AG09309 (cell line): ENCODE data around the gene GRK4.
A peak's percentile ranks its signal among the peaks of the same experiment; 100 is the strongest.
"Not testable (repeated sequence)": the region's sequence is repeated elsewhere in the genome, so short reads cannot be mapped to it uniquely, and the experiment has no call there.

Experiments
- DNase-seq: peaks from one replicate; pipeline ENCODE4 v3.0.0-alpha.2; 2010; ENCODE audit warnings: low read depth
- H3K4me3 ChIP-seq: 2 replicates; pipeline ENCODE4 v1.5.1; 2011; ENCODE audit warnings: mild to moderate bottlenecking, low read depth, low read length, moderate library complexity; ENCODE audit not compliant: control insufficient read depth
- TF ChIP-seq, protein P1 (sequence below): IDR thresholded peaks from 2 replicates; pipeline ENCODE4 v1.5.1; 2011; ENCODE audit warnings: mild to moderate bottlenecking, low read depth, low read length, inconsistent platforms; ENCODE audit not compliant: insufficient read depth, control insufficient read depth; ENCODE audit errors: missing control alignments

GRK4 gene

DNA sequence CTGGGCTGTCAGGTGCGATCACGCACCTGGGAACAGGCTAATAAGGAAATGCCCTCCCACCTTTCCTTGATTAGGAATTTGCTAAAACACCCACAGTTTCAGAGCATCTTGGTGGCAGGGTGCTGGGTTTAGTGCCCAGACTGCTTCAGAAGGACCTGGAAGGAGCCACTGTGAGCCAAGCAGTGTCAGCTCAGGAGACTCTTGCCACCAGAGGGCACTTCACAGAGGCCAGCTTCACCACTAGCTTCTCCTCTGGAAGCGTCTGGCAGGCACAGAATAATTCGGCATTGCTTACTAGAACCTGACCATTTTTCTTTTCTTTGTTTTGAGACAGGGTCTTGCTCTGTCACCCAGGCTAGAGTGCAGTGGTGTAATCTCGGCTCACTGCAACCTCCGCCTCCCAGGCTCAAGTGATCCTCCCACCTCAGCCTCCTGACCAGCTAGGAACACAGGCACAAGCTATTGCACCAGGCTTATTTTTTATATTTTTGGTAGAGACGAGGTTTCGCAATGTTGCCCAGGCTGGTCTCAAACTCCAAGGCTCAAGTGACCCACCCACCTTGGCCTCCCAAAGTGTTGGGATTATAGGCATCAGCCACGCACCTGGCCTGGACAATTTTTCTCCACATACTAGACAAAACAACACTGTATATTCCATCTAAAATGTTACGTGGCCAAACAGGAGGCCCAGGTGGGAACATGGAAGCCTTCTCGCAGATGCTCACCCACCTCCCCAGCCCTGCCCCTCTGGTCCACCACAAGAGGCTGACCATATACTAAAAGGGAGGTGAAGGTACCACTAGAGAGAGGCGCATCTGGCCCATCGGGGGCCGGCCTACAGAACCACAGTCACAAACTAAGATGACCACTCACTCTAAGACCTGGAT lies 14.2 kb upstream of the GRK4 start:
- H3K4me3 ChIP-seq = no peak overlapping the region
- TF ChIP-seq, protein P1, sequence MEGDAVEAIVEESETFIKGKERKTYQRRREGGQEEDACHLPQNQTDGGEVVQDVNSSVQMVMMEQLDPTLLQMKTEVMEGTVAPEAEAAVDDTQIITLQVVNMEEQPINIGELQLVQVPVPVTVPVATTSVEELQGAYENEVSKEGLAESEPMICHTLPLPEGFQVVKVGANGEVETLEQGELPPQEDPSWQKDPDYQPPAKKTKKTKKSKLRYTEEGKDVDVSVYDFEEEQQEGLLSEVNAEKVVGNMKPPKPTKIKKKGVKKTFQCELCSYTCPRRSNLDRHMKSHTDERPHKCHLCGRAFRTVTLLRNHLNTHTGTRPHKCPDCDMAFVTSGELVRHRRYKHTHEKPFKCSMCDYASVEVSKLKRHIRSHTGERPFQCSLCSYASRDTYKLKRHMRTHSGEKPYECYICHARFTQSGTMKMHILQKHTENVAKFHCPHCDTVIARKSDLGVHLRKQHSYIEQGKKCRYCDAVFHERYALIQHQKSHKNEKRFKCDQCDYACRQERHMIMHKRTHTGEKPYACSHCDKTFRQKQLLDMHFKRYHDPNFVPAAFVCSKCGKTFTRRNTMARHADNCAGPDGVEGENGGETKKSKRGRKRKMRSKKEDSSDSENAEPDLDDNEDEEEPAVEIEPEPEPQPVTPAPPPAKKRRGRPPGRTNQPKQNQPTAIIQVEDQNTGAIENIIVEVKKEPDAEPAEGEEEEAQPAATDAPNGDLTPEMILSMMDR = peak; percentile 57
- no peak for DNase-seq

GRCh38 chr4:2949782-2950125 lies 13.6 kb upstream of the GRK4 start:
- no peak for DNase-seq
- TF ChIP-seq, protein P1 = no peak

DNA sequence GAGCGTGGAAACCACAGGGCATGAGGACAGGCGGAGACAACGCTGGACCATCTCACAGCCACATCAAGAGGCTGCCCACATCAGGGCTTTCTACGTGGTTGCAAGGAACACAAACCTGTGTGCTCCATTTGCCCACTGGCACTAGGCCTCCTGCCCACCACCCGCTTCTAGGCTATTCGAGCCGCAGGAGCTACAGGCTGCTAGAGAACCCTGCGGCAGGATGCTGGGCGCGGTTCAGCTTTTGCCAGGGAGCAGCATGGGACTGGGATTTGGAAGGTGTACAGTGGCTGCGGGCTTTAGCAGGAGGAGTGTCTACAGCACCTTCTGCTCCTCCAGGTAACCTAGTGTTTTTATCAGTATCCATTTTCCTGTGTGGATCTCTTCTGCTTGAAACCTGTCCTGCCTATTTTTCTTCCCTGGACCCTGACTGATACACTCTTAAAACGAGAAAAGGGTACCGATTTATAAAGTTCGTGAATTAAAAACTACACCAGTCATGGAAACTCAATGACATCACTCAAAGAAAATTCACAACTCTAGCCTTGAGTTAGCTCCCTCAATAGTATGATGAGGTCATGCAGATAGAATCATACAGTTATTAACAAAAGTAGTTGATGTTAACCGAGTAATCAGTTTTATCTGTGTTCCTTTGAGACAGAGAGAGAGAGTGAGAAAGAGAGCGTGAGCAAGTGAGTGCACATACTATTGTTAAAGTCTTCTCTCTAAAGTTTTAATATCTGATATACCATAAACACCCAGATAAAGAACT lies 13.0 kb upstream of the GRK4 start:
- no peak for DNase-seq
- TF ChIP-seq, protein P1 = no peak
- H3K4me3 ChIP-seq = no peak overlapping the region

More at GRCh38 chr4:2949782-2950125, 13.6 kb upstream of the GRK4 start:
- H3K4me3 ChIP-seq = no peak overlapping the region

DNA sequence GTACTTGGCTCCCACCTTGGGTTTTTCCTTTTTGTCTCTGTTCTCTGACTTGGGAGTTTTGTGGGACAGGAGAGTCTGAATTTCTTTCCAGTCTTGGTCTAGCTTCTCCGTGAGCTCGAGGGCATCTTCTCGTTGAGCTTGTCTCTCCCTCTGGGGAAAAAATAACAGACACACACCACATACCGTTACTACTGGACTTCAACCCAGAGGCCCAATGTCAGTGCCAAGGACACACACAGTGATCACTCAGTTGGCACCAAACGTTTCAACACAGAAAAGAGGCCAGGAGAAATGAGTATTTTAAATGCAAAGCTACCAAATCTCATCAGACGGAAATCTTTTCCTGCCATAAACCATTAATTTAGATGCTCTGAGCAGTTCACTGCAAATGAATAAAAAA lies 9.9 kb upstream of the GRK4 start:
- no peak overlapping the region for H3K4me3 ChIP-seq
- TF ChIP-seq, protein P1 = no peak
- no peak for DNase-seq

DNA sequence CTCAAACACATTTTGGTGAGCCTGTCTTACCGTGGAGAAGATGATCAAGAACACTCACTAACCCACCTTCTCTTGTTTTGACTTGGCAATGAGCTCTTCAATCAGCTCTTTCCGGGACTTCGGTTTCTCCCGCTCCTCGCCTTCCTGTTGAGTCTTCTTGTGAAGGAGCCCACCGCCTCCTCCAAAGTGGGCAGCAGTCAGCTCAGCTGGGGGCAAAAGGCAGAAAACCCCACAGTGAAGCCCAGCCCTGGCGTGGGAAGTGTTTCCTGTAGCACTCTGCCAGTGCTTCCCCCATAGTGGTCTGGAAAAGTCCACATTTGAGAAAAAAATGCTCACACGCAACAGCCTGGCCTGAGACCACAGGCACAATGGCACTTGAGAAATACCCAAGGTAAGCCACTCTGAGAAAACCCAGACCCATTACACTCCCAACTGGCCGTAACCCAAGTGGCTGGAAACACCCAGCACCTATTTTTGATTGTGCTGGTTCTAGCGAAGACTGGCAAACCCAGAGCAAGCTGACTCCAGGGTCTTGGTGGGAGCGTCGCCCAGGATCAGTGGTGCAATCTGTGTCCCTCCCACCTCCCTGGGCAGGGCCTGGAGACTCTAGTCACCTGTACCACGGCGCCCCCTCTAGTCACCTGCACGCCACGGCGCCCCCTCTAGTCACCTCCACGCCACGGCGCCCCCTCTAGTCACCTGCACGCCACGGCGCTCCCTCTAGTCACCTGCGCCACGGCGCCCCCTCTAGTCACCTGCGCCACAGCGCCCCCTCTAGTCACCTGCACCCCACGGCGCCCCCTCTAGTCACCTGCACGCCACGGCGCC lies 8.8 kb upstream of the GRK4 start:
- DNase-seq = no peak
- H3K4me3 ChIP-seq = no peak overlapping the region
- TF ChIP-seq, protein P1 = peak; percentile 1

- H3K4me3 ChIP-seq, DNase-seq: not testable (repeated sequence)
Measured at GRCh38 chr4:2955186-2956044, 8.0 kb upstream of the GRK4 start.
